ENCODE results near the gene NDUFV1.

- TF ChIP-seq POLR2AphosphoS5 (IDR thresholded peaks at IDR 0.05; ENCODE audit: low read depth, low read length) (no peak), POLR2A (IDR thresholded peaks at IDR 0.05; ENCODE audit: low read depth, low read length) (no peak), TAF1 (IDR thresholded peaks at IDR 0.05; ENCODE audit: low read depth, low read length) (no peak), PAX5 (IDR thresholded peaks at IDR 0.05; ENCODE audit: insufficient read depth, low read length, severe bottlenecking) (no peak), SPI1 (IDR thresholded peaks at IDR 0.05; ENCODE audit: low read depth, low read length) (no peak)
Measured at GRCh38 chr11:67644042-67644441, 37.3 kb downstream of the NDUFV1 start.

All from GM12891 (cell line).